Sciatic nerve (tissue), 2 donors: Measurements from ENCODE around the gene XPO6. TPM values are rescaled to one million over a fixed set of nuclear protein-coding genes. Genes with fewer than 3 reads are reported as not detected.

Source experiments
- ATAC-seq: fragments of 200-7000 bp; cut with Tn5 transposase; one replicate; pipeline ENCODE4 v1.9.1; 2020; ENCODE audit warnings: mild to moderate bottlenecking, moderate library complexity
- DNase-seq: peaks from one replicate; pipeline ENCODE4 v3.0.0-alpha.2; 2020; ENCODE audit warnings: low spot score
- intact Hi-C: fragments of 100-400 bp; cut with DNase I; formaldehyde crosslinking; loops from one replicate; pipeline ENCODE4 v1.14.2; 2022
- total RNA-seq: library from RNA; stranded (reverse); fragmentation: NEBNext Ultra II Directional; extraction: Animal tissue kit (Norgen Biotek cat#: 25700); gene quantifications from one replicate; pipeline ENCODE4 v1.2.1, GENCODE V29; 2021
- donor health status: DM: no; HTN: no; CAD: no.
- donor health status: DM: no; HTN: no; CAD: no.

The XPO6 gene
- total RNA-seq, 1 donor from 2014 or later: 120 TPM

DNA sequence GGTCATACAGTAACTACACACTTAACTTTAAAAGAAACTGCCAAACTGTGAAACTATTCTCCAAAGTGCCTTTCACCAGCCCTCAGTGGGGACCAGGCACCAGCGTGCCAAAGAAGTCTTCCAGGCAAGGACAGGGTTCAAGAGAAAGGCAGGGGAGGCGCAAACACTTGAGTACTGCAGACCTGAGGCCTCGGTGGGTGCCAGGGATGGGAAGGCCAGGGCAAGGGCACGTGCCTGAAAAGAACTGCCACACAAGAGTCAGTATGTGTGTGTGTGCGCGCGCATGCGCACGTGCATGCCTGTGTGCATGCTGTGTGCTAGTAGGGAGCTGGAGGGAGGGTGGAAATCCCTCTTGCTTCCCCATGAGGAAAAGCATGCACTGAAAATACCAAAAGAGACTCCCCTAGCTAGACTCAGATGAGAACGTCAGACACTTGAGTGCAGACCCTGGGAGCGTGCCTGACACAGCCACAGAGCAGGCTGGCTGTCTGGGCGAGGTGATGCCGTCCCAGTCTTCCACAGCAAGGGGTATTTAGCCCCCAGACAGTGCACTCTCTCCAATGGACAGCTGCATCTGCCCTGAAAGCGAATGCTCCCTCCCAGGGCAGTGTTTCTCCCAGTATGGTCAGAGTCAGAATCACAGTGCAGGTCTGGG lies 108.1 kb downstream of the XPO6 start:
- peak; percentile 39 for DNase-seq
- intact Hi-C loops: no loop called here
- ATAC-seq: no peak

DNA sequence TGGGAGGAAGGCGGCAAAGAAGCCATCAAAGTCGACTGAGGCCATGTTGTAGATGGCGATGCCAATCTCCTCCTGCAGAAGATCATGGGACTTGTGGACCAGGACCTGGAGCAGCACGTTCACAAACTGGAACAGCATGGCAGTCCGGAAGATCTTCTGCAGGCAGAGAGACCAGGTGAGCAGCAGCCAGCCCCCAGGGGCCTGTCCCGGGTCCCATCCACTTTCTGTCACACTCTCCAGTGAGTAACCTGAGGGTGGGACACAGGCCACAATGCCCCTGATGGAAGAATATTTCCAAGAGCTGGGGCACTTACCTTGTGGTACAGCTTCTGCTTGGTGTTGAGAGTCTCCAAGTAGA lies 110.3 kb downstream of the XPO6 start:
- intact Hi-C loops: no loop called here
- peak; percentile 27 for DNase-seq
- ATAC-seq: no peak

DNA sequence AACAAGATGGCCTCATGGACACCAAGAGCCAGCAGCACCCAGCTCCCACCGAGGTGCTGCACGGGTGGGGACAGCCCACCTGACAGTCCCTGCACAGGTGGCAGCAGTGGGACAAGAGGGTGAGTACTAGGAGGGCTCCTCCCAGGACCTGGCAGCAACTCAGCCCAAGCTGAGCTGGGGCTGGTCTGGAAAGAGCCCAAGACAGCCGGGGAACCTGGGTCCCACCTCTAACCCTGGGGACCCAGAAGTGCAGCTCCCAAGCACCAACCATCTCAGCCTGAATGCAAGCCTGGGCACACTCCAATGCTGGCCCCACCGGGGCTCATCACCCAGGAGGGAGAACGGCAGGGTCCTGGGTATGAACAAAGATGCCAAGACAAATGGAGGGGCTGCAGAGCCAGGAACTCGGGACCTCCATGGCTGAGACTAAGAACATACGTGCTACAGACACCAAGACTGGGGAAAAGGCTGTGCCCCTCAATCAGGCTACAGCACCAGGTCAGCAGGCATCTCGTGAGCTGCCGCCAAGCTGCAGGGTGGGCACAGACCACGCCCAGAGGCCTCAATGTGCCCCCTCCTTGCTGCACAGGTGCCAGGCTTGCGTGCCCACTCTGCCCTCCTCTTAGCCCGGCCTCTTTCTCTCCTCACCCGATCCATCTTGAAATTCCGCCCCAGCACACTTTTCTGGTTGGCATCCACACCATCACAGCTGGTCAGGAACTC lies 110.8 kb downstream of the XPO6 start:
- intact Hi-C loops: no loop called here
- peak; percentile 43 for DNase-seq
- ATAC-seq: no peak

DNA sequence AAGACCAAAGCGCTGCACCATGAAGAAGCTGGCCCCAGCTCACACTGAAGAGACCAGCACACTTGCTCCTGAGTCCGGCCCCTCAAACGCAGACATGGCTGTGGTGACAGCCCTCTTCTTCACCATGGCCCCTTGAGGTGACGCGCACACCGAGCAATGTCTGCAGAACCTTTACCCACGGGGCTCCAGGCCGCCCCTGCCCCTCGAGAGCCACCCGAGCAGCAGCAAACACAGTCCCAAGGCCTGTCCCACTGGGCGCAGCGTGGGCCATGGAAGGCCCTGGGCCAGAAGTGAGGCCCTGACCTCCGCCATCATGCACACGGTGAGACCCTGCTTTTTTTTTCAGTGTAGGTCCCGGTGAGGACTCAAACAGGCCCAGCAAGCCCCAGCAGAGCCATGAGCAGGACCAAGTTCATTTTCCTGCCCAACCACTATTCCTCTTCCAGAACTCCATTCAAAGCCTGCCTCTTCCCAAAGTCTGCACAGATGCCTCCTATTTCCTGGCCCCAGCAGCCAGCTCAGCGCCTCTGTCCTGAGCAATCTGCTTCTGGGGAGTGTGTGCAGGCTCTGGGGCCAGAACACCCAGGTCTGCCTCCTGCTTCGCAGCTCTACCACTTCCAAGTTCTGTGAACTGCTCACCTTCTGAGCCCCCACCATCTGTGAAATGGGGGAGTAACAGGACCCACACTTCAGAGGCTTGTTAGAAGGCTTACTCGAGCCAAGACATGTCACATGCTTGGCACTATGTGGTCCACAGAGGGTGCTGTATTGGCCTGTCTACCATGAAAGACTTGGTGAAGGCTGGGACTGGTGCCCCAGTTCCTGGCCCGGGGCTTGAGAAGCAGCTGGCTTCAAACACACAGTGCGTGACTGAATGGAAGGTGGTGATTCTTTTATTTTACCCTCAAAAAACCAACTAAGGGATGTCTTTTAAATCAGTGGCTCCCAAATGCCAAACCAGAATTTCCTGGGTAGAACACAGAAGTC lies 112.5 kb downstream of the XPO6 start:
- ATAC-seq (no peak), DNase-seq (peak; percentile 38)
- intact Hi-C loops: no loop called here

DNA sequence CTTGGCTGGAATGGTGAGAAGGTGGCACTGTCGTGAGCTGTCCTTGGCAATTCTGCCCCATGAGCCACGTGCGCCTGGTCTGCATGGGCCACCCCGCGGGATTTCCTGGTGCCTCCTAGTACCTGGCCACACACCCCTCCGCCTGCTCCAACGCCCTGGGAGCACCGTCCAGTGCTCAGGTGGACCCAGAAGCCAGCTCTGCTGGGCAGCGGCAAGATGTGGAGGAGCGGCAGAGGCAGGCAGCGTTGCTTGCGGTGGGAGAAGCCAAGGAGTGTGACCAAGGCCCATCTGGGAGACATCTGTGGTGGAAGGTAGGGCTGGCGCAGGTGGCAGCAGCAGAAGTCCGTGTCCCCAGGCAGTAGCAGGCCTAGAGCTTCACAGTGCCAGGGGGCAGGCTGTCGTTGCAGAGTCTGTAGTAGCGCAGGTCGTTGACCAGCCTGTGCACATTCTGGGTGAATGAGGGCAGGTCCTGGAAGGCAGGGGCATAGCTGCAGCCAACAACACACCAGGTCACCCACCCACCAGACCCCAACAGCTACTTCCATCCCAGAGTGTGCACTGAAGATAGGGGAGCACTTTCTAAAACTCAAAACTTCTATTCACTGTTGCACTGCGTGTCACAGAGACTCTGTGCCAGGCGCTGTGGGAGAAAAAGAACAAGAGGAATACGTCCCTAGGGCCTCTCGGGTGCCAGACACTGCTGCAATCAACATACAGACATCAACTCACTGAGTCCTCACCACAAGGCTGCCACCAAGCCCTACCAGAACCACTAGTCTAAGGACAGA lies 113.4 kb downstream of the XPO6 start:
- intact Hi-C loops: no loop called here

DNA sequence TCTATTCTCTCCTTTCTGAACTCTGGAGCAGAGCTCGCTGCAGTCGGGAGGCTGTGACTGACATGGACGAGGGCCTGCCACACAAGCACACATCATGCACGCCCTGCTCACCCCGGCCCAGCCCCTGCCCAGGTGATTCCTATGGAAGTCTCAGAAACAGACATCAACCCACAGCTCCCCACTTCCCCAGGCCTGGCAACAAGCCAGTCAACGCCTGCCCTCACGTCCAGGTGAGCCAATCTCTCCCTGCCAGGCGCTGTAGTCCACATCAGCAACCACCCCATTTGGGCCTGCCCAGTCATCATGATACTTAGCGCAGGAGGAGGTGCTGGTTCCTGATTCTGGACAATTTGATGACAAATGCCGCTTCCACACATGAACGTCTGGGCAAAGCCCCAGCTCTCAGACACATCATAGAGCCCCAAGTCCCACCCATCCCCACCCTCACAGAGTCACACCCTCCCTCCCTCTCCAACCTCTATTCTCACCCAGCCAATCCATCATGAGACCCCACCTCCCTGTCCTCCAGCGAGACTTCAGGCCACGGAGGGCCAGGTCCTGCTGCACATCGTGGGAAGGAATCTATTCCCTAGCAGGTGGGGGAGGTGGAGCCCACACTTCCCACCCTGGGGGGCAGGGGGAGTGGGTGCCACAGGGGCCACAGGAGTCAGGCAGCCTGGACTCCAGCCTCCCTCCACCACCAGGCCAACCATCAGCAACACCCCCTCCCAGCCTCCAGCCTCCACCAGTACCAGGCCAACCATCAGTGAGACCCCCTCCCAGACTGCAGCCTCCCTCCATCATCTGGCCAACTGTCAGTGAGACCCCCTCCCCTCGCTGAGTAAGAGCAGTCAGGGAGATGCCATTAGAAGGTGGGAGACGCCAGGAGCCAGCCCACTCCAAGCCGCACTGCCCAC lies 114.5 kb downstream of the XPO6 start:
- no peak for ATAC-seq
- intact Hi-C loops: no loop called here
- no peak for DNase-seq

More for the DNA sequence above, 113.4 kb downstream of the XPO6 start:
- DNase-seq (no peak), ATAC-seq (no peak)

DNA sequence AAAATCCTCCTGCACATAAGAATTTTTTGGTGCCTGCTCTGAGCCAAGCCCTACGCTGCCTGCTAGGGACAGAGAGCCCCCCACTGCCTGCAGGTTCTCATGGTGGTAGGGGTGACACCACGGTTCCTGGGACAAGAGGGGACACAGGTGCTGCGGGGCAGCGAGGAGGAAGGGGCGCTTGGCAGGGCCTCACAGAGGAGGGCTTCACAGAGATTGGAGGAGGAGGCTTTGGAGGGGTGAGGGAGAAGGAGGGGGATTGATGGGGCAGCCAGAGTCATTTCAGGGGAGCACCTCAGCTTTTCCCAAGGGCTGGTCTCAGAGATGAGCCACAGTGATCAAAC lies 118.4 kb downstream of the XPO6 start:
- intact Hi-C loops: no loop called here
- ATAC-seq (no peak), DNase-seq (no peak)

DNA sequence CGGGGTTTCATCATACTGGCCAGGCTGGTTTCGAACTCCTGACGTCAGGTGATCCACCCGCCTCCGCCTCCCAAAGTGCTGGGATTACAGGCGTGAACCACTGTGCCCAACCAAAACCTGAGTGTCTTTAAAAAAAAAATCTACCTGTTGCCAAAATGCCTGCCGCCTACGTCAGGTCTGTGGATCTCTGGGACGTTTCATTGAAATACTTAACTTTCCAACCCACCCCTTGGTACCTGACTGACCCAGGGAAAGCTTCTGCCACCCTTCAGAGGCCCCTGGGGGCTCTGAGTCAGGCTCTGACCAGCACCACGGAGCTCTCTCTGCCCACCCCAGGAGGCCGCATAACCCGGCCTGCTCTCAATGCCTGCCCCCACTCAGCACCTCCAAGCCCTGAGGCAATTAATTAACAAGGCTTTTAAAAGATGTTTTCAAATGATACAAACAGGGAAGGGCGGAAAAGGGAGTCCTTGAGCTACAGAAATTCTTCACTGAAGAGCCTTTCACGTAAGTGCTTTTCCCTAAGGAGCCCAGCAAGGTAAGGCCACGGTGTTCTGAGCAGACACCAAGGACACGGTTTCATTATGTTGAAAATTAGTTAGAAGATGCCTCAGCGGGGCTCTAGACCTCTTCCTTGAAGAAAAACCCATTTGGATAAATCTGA lies 118.9 kb downstream of the XPO6 start:
- intact Hi-C loops: no loop called here
- no peak for DNase-seq
- ATAC-seq: no peak

DNA sequence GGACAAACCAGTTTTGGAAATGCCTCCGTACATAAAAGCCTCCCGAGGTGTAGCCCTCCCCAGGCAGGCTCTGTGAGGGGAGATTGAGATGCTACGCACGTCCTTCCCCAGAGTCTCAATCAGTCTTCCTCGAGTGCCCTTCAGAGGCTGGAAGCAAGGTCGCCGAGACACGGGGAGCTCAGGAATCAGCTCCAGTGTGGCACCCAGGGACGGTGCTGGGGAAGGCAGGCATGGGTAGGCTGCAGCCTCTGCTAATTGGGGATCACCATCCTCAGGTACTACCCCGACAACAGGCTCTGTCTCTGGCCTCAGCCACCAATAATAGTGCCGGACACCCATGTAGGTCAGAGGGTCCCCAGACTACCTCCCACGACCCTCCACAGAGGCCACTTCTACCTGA lies 120.1 kb downstream of the XPO6 start:
- no peak for ATAC-seq
- no peak for DNase-seq
- intact Hi-C loops: no loop called here

DNA sequence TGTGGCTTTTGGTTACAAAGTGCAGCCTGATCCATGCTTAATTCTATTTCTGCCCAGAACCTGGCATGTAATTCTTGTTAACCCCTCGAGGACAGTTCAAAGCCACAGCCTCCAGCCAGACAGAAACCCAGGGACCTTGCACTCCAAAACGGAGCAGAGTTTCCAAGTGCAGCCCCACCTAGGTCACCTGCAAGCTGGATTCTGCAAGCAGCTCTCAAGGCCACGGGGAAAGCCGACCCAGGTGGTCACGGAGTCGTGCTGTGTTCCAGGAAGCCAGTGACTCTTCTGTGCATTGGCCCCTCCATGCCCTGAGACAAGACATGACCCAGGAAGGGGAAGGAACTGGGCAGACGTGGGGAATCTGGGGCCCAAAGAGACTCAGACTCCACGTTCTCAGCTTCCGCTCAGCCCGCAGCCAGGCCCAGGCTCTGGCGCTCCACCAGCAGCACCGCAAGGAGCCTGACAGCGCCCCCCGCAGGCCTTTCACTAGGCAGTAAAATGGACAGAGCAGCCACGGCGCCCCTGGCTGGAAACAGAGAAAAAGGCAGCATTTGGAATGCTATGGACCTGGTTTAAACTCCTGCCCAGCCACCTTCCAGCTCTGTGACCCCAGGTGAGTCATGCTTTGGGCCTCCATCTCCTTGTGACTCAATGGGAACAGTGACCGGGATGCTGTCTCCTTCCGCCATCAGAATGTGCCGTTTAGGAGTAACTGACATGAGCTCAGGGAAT lies 121.0 kb downstream of the XPO6 start:
- DNase-seq (no peak), ATAC-seq (no peak)
- intact Hi-C loops: no loop called here

DNA sequence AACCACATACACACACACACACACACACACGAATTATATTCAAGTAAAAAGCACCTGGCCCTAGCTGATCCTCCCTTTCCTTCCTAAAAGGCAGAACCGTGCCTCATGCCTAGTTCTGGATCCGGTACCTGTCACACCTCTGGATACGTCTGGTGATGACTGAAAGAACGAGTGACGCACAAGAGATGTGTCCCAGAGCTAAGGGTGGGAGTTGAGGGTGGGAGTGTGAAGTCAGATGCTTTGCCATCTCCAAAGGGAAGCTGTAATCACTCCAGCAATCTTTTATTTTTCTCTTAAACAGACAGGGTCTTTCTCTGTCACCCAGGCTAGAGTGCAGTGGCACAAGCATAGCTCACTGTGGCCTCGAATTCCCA lies 121.8 kb downstream of the XPO6 start:
- intact Hi-C loops: no loop called here
- no peak for DNase-seq

DNA sequence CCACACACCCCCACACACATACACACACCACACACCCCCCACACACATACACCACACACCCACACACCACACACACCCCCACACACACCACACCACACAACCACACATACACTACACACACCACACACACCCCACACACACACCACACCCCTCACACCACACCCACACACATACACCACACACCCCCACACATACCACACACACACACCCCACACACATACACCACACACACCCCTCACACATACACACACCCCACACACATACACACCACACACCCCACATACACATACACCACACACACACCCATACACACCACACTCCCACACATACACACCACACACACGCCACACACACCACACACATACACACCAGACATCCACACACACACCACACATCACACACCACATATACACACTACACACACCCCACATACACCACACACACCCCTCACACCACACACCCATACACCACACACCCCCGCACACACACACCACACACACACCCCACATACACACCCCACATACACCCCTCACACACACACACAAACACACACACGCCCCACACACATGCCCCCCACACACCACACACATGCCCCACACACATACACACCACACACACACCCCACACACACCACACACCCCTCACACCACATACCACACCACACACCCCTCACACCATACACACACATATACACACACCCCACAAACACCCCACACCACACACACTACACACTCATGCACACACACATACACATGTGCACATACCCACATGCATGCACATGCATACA lies 122.4 kb downstream of the XPO6 start:
- ATAC-seq (no peak), DNase-seq (no peak)

More for the DNA sequence above, 121.8 kb downstream of the XPO6 start:
- no peak for ATAC-seq

DNA sequence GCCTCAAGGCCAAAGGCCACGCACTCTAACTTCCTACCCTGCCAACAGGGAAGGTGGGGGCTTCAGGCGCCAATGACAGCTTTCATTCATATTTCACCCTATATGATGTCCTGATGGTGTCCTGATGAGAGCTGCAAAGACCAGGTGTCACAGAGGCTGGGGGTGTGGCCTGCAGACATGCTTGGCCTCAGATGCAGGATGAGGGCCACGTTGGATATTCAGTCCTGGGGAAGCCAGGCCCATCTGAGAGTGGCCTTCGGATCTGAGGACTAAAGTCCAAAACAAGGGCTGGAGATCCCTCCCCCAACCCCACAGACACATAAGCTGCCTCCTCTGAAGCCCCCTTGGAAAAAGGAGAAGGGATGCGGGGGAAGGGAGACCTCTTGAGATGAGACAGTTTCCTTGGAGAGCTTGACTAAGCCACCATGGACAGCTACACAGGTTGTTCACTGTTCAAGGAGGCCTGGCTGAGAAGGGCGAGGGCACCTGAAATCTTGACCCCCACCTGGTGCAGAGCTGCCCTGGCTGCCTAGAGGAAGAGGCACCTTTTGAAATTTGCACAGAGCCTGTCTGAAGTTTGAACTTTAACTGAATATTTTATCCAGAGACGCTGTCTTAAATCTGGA lies 124.0 kb downstream of the XPO6 start:
- DNase-seq (no peak), ATAC-seq (no peak)
- intact Hi-C loops: no loop called here

More for the DNA sequence above, 122.4 kb downstream of the XPO6 start:
- intact Hi-C loops: no loop called here

DNA sequence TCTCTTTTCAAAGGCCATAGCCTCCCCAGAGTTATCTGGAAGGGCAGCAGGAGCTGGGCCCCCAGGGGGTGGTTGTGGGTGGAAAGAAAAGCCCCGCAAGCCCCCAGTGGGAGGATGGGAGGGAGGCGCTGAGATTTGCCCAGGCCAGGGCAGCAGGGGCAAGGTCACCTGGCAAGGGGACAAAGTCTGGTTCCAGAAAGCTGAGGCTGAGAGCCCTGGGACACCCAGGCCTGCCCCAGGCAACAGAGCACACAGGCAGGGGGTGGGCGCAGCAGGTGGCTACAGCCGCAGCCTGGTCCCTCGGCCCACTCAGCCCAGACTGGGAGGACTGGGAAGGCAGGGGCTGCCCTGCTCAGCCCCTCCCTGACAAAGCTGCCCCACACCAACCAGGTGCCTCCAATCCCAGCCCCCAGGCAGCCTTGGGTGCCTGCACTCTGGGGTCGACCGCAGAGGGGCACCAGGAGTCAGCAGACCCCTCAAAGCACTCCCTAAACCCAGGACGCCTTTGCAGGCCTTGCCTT lies 124.6 kb downstream of the XPO6 start:
- DNase-seq (no peak), ATAC-seq (no peak)
- intact Hi-C loops: no loop called here
